Stimulated activated naive CD8-positive, alpha-beta T cell treated with anti-CD3 and anti-CD28 coated beads, Interleukin-15, amount 100 ng/mL, for 72 hours (primary cell): ENCODE measurements around the gene TANGO6.
A peak's percentile ranks its signal among the peaks of the same experiment; 100 is the strongest.

Experiments
- ATAC-seq: fragments of 150-1000 bp; cut with Tn5 transposase; 2 replicates; pipeline ENCODE4 v1.10.0; 2021; ENCODE audit warnings: mild to moderate bottlenecking, moderate library complexity
- DNase-seq, 2 donors: peaks; one replicate each; pipeline ENCODE4 v3.0.0; 2021 to 2022
- H3K27ac Mint-ChIP-seq, 2 donors: one replicate each; pipeline ENCODE4 v1.8.0; 2022; ENCODE audit warnings: mild to moderate bottlenecking in 2 of 2, mixed read lengths in 2 of 2, moderate library complexity in 2 of 2
- H3K27me3 Mint-ChIP-seq: one replicate; pipeline ENCODE4 v1.8.0; 2022; ENCODE audit warnings: mixed read lengths
- H3K4me1 Mint-ChIP-seq: one replicate; pipeline ENCODE4 v1.8.0; 2022; ENCODE audit warnings: mild to moderate bottlenecking, mixed read lengths
- H3K4me3 Mint-ChIP-seq, 2 donors: one replicate each; pipeline ENCODE4 v1.8.0; 2022; ENCODE audit warnings: mild to moderate bottlenecking in 2 of 2, mixed read lengths in 2 of 2, moderate library complexity in 1 of 2
- H3K9me3 Mint-ChIP-seq, 2 donors: one replicate each; pipeline ENCODE4 v1.8.0; 2022; ENCODE audit warnings: mixed read lengths in 2 of 2

TANGO6 gene

DNA sequence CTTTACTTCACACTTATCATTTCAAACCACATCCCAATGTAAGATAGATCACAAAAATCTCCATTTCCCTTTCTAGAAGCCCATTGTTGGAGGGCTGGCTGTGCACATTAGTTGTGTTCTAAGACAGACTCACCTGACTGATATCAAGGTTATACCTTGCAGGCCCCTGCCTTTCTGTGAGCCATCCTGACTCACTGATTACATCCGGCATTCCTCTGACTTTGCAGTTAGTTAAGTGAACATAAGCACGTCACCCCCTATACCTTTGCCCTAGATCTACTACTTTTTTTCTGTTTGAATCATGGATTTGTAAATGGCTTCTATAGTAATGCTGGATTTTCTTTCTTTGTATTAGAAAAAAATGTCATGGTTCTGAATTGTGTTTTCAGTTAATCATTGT, 78.3 kb downstream of the TANGO6 start:
- no peaks in the 10 kb centered on the region for H3K9me3 Mint-ChIP-seq
- H3K27ac Mint-ChIP-seq, result no peak overlapping the region
- no peak for DNase-seq
- H3K4me3 Mint-ChIP-seq, result no peak overlapping the region
- no peaks in the 10 kb centered on the region for H3K4me1 Mint-ChIP-seq
- no peaks in the 10 kb centered on the region for H3K27me3 Mint-ChIP-seq
- no peak for ATAC-seq

DNA sequence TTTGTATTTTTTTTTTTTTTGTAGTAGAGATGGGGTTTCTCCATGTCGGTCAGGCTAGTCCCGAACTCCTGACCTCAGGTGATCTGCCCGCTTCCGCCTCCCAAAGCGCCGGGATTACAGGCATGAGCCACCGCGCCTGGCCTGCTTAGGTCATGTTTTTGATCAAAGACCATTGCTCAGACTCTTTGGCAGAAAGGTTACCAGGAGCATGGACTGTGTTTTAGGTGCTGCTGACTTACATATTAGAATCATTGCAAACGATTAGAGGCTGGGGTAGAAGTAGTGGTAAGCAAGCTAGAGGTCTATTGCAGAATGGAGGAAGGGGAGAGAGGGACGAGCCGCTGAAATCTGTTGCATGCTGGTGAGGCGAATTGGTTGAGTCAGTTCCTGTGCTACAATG, 79.8 kb downstream of the TANGO6 start:
- H3K27ac Mint-ChIP-seq, result peak overlapping the region in 1 of 2 donors; percentile 63

DNA sequence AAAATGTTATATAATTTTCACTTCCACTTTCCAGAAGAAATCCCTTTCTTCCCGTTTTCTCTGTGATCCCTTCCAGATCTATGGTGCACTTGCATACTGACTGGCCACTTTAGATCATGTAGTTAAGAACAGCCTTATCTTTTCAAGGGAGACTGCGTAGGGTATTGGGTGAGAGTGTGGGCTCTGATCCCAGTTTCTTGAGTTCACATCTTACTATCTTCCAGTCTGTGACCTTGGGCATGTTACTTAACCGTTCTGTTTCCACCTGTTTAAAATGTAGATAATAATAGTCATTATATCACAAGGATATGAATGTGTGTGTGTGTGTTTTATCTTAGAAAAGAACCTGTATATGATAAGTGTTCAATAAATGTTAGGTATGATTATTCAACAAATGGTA, 83.7 kb downstream of the TANGO6 start:
- Mint-ChIP-seq H3K4me3 (no peak overlapping the region), H3K27ac (no peak overlapping the region)

More for the DNA sequence above, 79.8 kb downstream of the TANGO6 start:
- no peaks in the 10 kb centered on the region for H3K27me3 Mint-ChIP-seq
- no peak for DNase-seq
- no peak for ATAC-seq
- H3K4me1 Mint-ChIP-seq, result no peaks in the 10 kb centered on the region
- H3K4me3 Mint-ChIP-seq, result no peak overlapping the region
- no peaks in the 10 kb centered on the region for H3K9me3 Mint-ChIP-seq

DNA sequence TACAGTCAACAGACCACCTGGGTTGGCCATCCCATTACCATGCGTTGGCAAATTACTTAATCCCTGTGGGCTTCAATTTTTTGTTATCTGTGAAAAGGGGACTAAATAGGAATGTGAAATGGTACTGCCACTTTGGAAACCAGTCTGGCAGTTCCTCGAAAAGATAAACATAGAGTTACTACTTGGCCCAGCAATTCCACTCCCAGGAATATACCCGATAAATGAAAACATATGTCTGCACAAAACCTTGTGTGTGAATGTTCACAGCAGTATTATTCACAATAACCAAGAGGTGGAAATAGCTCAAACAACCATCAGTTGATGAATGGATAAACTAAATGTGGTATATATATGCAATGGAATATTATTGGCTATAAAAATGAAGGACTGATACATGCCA, 87.9 kb downstream of the TANGO6 start:
- H3K9me3 Mint-ChIP-seq, result no peaks in the 10 kb centered on the region
- no peaks in the 10 kb centered on the region for H3K4me1 Mint-ChIP-seq
- ATAC-seq (no peak), DNase-seq (no peak)
- no peaks in the 10 kb centered on the region for H3K27me3 Mint-ChIP-seq
- no peak overlapping the region for H3K27ac Mint-ChIP-seq
- no peak overlapping the region for H3K4me3 Mint-ChIP-seq

More for the DNA sequence above, 83.7 kb downstream of the TANGO6 start:
- Mint-ChIP-seq H3K4me1 (no peaks in the 10 kb centered on the region), H3K27me3 (no peaks in the 10 kb centered on the region), H3K9me3 (no peaks in the 10 kb centered on the region)
- ATAC-seq, result no peak
- DNase-seq, result no peak

DNA sequence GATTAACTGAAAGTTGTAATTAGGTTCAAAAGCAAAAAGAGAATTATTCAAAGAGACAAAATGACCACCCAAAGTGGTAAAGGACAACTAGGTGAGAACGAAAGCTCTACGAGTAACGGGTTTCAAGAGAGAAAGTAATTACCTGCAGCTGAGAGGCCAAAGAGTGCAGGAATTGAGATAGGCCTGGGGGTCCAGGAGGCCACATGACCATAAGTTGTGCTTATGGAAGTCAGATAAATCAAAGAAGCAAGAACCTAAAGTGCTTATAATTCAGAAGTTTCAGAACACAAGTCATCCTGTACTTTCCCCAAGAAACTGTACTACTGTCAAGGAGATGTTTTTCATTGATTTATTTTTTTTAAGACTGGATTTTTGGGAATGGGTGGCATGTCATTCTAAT, 91.1 kb downstream of the TANGO6 start:
- no peak for DNase-seq
- ATAC-seq, result no peak
- no peaks in the 10 kb centered on the region for H3K27me3 Mint-ChIP-seq
- no peaks in the 10 kb centered on the region for H3K9me3 Mint-ChIP-seq
- H3K27ac Mint-ChIP-seq, result no peak overlapping the region
- no peaks in the 10 kb centered on the region for H3K4me1 Mint-ChIP-seq
- H3K4me3 Mint-ChIP-seq, result no peak overlapping the region

DNA sequence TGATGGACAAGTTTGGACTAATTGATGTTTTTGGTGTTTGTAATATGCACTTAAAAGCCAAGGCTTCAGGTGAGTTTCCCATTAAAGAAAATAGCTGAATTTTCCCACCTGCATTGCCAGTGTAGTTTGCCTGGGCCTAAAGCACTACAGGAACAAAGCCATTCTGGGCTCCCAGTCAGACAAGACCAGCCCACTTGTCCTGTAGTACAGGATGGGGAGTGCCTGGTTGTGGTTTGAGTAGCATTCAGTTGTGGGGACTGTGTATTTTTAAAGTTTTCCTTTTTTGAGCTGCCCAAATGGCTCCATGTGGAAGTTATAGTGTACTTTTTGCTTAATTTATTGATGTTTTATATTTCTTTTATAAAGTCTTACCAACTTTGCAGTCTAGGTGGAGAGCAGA, 91.7 kb downstream of the TANGO6 start:
- no peak for ATAC-seq
- H3K4me1 Mint-ChIP-seq, result no peaks in the 10 kb centered on the region
- no peaks in the 10 kb centered on the region for H3K27me3 Mint-ChIP-seq
- DNase-seq, result no peak
- H3K4me3 Mint-ChIP-seq, result no peak overlapping the region
- H3K9me3 Mint-ChIP-seq, result no peaks in the 10 kb centered on the region
- peak overlapping the region in 1 of 2 donors; percentile 19 for H3K27ac Mint-ChIP-seq

DNA sequence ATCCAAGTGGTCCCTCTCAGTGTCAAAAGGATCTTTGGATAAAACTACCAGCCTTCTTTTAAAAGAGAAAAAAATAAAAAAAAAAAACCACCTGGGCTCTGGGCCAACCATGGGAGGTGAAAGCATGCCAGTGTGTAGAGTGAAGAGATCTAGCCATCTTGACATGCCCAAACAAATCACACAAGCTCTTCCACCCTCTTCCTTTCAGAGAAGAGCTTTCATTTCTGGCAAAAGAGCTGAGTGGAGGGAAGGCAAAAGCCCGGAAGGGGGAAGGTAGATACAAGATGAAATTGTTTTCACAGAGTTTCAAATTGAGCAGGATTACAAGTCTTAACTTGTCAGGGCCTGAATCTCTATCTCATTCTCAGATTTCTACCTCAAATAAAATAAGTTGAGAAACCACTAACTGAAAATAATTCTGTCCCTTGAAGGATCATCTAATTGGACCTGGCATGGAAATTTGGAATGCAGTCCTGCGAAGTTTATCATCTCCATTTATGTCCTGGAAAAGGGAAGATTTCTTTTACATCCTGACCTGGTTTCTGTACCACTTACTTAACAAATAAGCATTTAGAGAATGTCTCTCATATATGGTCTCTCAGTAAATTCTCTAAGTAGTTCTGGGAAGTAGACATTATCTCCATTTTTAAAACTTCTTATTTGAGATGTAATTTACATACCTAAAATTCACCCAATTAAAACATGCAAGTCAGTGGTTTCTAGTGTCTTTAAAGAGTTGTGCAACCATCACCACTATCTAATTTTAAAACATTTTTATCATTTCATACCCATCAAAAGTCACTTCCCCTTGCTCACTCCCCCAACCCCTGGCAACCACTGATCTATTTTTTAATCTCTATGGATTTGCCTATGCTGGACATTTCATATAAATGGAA, 93.7 kb downstream of the TANGO6 start:
- Mint-ChIP-seq H3K27ac (peak overlapping the region in 1 of 2 donors; percentile 76), H3K4me1 (no peaks in the 10 kb centered on the region), H3K9me3 (no peaks in the 10 kb centered on the region), H3K27me3 (no peaks in the 10 kb centered on the region), H3K4me3 (no peak overlapping the region)
- ATAC-seq (no peak), DNase-seq (no peak)

DNA sequence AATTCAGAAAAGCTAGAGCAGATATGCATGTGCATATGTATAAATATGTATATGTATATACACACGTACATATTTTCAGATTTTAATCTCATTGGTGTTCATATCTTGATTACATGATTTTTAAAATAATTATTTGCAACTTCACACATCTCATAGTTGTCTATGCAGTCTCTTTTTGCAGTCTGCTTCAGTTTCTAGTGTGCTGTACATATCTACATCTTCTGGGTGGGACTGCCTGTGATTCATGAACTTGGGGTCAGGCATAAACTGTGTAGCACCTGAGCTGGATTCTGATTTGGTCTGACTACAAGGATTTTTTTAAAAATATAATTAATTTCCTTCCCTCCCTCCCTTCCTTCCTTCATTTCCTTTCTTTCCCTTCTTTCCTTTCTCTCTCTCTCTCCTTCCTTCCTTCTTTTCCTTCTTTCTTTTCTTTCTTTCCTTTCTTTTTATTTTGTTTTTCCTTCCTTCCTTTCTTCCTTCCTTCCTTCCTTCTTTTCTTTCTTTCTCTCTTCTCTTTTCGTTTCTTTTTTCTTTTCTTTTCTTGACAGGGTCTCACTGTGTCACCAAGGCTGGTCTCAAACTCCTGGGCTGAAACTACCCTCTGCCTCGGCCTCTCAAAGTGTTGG, 96.5 kb downstream of the TANGO6 start:
- no peaks in the 10 kb centered on the region for H3K4me1 Mint-ChIP-seq
- no peak for ATAC-seq
- no peaks in the 10 kb centered on the region for H3K27me3 Mint-ChIP-seq
- DNase-seq, result no peak
- peaks cover 0 to 3% of the 10 kb centered on the region in 2 donors for H3K9me3 Mint-ChIP-seq
- H3K27ac Mint-ChIP-seq, result peak overlapping the region in 1 of 2 donors; percentile 44
- no peak overlapping the region for H3K4me3 Mint-ChIP-seq

DNA sequence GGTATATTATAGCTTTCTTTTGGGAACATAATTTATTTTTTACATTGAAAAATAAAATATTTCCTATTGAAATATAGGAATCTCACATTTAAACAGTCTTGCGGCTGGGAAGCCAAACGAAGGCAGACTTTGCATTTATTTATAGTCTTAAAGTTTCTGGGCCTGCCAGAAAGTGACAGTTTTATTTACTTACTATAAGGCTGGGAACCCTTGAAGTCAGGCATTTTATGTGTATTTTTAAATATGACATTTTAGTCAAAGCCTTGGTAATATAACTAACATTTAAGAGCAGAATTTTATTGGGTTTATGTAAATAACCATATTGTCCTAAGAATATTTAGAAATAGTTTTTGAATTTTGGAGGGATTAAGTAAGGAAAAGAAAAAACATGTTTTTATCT, 97.5 kb downstream of the TANGO6 start:
- no peak for DNase-seq
- Mint-ChIP-seq H3K27ac (no peak overlapping the region), H3K27me3 (no peaks in the 10 kb centered on the region), H3K9me3 (peaks cover 0 to 7% of the 10 kb centered on the region in 2 donors), H3K4me3 (no peak overlapping the region), H3K4me1 (no peaks in the 10 kb centered on the region)
- ATAC-seq, result no peak

DNA sequence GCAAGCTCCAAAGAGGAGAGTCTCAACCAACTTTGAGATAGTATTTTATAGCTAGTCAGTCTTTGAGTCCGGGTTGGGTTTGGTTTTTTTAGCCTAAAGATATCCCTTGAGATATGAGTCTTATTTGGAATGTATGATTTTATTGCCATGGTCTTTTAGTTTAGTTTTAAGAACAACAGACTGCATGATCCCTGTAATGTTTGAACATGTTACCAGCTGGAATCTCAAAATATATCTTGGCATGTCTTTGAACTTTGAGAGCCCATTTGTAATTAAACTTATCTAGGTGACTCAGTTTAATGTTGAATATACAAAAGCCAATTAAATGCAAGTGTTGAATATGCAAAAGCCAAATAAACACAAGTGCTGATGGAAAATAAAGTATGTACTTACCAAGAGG, 100.6 kb downstream of the TANGO6 start:
- H3K27me3 Mint-ChIP-seq, result no peaks in the 10 kb centered on the region
- peaks cover 0 to 7% of the 10 kb centered on the region in 2 donors for H3K9me3 Mint-ChIP-seq
- ATAC-seq (no peak), DNase-seq (no peak)
- no peak overlapping the region for H3K4me3 Mint-ChIP-seq
- H3K27ac Mint-ChIP-seq, result no peak overlapping the region
- H3K4me1 Mint-ChIP-seq, result no peaks in the 10 kb centered on the region

DNA sequence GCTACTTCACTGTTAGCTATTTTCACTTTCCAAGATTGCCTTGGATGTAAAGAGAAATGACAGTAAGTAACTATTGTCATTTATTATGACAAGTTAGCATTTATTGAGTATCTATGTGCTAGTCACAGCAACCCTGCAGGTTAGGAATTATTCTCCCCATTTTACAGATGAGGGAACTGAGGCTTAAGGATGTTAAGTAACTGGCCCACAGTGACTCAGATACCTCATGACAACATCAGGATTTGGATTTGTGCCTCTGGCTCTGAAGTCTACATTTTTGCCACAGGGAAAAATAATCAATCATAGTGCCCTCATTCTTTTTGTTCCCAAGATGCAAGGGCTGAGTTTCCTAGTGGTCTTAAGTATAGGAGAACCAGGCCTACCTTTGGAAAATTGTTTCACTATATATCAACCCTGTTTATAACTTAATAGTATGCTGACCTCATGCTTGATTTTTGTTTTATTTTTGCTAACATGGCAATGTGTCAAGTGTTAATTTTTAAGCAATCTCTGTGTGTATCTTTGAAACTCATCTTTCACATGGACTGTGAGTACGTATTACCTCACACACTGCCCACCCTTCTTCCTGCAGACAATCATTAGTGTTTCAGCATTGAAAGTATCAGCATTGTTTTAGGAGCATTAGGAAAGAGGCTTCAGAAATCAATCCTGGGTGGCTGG, 105.0 kb downstream of the TANGO6 start:
- H3K4me1 Mint-ChIP-seq, result no peaks in the 10 kb centered on the region
- H3K27me3 Mint-ChIP-seq, result no peaks in the 10 kb centered on the region
- H3K27ac Mint-ChIP-seq, result no peak overlapping the region
- peaks cover 0 to 7% of the 10 kb centered on the region in 2 donors for H3K9me3 Mint-ChIP-seq
- DNase-seq, result no peak
- H3K4me3 Mint-ChIP-seq, result no peak overlapping the region
- ATAC-seq, result no peak

DNA sequence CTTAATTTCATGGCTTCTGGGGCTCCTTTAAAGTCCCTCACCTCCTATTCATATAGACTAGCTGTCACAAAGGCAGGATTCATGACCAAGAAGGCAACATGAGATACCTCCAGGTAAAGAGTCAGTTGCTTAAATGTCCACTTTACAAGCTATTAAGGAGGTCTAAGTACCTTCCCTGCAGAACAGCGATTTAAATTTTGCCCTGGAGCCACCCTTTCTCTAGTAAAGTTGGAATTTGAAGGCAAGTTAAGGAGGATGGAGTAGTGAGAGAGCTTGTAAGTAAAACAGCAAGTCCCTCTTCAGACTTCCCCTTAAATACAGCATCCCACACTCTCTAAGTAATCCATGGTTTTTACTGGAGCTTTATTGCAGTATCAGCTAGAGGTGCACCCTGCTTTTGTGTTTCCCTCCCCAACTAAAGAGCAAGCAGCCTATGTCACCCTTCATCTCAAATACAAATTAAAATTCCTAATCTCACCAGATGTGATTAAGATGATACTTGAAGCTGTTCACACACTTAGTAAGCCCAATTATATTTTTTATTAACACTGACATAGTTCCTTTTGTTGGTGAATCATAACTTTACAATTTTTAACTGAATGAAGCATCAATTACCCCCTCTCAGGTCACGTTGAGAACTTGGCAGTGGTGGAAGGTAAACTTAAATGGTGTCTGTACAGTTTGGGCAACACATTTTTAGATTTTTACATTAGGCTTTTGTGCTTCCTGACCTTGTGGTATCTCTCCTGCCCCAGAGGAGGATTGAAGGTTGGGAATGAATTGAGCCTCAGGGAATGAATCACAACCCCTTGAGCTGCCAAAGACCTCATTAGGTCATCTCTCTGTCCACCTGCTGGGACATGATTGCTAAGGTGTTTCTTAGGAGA, 108.9 kb downstream of the TANGO6 start:
- Mint-ChIP-seq H3K4me1 (no peaks in the 10 kb centered on the region), H3K4me3 (no peak overlapping the region), H3K27me3 (no peaks in the 10 kb centered on the region), H3K27ac (no peak overlapping the region), H3K9me3 (no peaks in the 10 kb centered on the region)
- ATAC-seq, result no peak
- DNase-seq, result no peak

DNA sequence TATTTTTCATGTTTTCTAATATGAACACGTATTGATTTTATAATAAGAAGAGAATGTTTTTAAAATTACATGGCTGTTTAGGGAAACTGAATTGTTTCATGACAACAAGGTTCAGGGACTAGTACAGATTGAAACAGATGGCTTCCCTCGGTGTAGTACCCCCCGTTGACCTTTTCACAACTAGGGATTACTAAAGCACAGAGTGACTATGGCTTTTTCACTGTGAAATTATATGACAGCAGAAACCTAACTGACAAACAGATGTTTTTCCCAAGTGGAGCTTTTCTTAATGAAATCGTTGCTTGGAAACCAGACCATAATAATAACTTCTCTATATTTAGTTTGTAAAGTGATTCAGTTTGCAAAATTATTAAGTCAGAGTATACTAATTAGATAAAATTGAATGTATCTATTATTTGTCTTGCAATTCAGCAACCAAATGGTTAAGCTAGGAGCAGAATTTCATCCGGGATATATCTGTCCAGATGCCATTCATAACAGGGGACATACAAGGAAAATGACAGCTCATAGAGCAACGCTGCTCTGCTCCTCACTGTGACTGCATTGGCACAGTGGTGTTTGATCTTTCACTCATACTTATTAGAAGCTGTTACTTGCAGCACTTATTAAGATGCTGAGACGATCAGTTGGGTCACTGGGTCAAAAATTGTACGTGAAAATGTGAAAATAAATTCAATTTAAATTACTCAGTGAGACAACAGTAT, 111.7 kb downstream of the TANGO6 start:
- DNase-seq (no peak), ATAC-seq (no peak)
- H3K27ac Mint-ChIP-seq, result no peak overlapping the region
- H3K27me3 Mint-ChIP-seq, result no peaks in the 10 kb centered on the region
- no peaks in the 10 kb centered on the region for H3K4me1 Mint-ChIP-seq
- H3K9me3 Mint-ChIP-seq, result no peaks in the 10 kb centered on the region
- H3K4me3 Mint-ChIP-seq, result no peak overlapping the region

DNA sequence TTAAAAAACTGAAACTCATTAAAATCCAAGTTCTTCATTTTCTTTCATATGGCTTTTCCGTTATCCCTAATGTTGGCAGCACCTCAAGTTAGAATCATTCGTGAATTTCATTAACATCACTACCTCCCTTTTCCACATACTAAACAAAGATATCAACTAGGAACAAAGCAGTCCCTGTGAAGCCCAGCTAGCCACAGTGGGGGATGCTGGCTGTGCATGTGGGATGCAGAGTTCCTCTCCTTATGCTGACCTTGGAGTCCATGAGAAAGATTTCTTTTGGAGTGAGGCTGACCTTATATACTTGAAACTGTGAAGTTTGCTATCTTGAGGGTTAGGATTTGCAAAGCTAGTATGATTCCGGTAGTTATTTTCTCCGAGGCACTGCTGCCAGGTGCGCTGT, 117.6 kb downstream of the TANGO6 start:
- DNase-seq (no peak), ATAC-seq (no peak)
- Mint-ChIP-seq H3K27me3 (no peaks in the 10 kb centered on the region), H3K4me1 (no peaks in the 10 kb centered on the region), H3K9me3 (no peaks in the 10 kb centered on the region), H3K4me3 (no peak overlapping the region), H3K27ac (no peak overlapping the region)
